GM19025 (cell line): ENCODE data around the gene MAMLD1.
"Not testable (repeated sequence)": the region's sequence is repeated elsewhere in the genome, so short reads cannot be mapped to it uniquely, and the experiment has no call there.

Source experiments
- ATAC-seq: cut with Tn5 transposase; IDR thresholded peaks from one replicate; pipeline ENCODE4 v1.9.1; 2021; ENCODE audit warnings: mild to moderate bottlenecking, low read depth, moderate library complexity; ENCODE audit not compliant: unreplicated experiment

Gene MAMLD1

GRCh38 chrX:150362599-150363481, at the start of gene MAMLD1:
Gene MAMLD1 (plus strand): TSS chrX:150363317. CDS start chrX:150445517, 82,200 bp downstream.
- no peak for ATAC-seq

GRCh38 chrX:150313514-150313913, 49.6 kb upstream of the MAMLD1 start:
- ATAC-seq: no peak

- no peak for ATAC-seq
These were observed 48.9 kb upstream of the MAMLD1 start for GRCh38 chrX:150314186-150314585.

- ATAC-seq: no peak
These were observed 46.6 kb upstream of the MAMLD1 start for GRCh38 chrX:150316564-150316963.

- no peak for ATAC-seq
These were observed 40.1 kb upstream of the MAMLD1 start for GRCh38 chrX:150323020-150323419.

GRCh38 chrX:150324035-150324728, 38.9 kb upstream of the MAMLD1 start:
- ATAC-seq: no peak

GRCh38 chrX:150324919-150325318, 38.2 kb upstream of the MAMLD1 start:
- no peak for ATAC-seq

- ATAC-seq: no peak
These were observed 36.4 kb upstream of the MAMLD1 start for GRCh38 chrX:150326541-150327247.

GRCh38 chrX:150329282-150329681, 33.8 kb upstream of the MAMLD1 start:
- no peak for ATAC-seq

- no peak for ATAC-seq
These were observed 33.2 kb upstream of the MAMLD1 start for GRCh38 chrX:150329868-150330267.

- ATAC-seq: no peak
These were observed 31.1 kb upstream of the MAMLD1 start for GRCh38 chrX:150332023-150332422.

- no peak for ATAC-seq
These were observed 29.0 kb upstream of the MAMLD1 start for GRCh38 chrX:150334100-150334499.

GRCh38 chrX:150334981-150335380, 28.1 kb upstream of the MAMLD1 start:
- no peak for ATAC-seq

GRCh38 chrX:150337026-150337425, 26.1 kb upstream of the MAMLD1 start:
- ATAC-seq: no peak

GRCh38 chrX:150337536-150337935, 25.6 kb upstream of the MAMLD1 start:
- no peak for ATAC-seq

GRCh38 chrX:150338615-150339014, 24.5 kb upstream of the MAMLD1 start:
- no peak for ATAC-seq

- ATAC-seq: no peak
These were observed 23.4 kb upstream of the MAMLD1 start for GRCh38 chrX:150339736-150340135.

- not testable (repeated sequence) for ATAC-seq
These were observed 22.8 kb upstream of the MAMLD1 start for GRCh38 chrX:150340326-150340725.

GRCh38 chrX:150347471-150347870, 15.6 kb upstream of the MAMLD1 start:
- ATAC-seq: no peak

GRCh38 chrX:150348365-150348764, 14.8 kb upstream of the MAMLD1 start:
- ATAC-seq: no peak

- no peak for ATAC-seq
These were observed 11.0 kb upstream of the MAMLD1 start for GRCh38 chrX:150352114-150352513.
